Activated CD8-positive, alpha-beta T cell treated with anti-CD3 and anti-CD28 coated beads for 36 hours (primary cell): ENCODE results near the gene WDR59. TPM values are rescaled to one million over a fixed set of nuclear protein-coding genes. Genes with fewer than 3 reads are reported as not detected.

Experiments
- ATAC-seq: fragments of 200-7000 bp; cut with Tn5 transposase; one replicate; pipeline ENCODE4 v1.10.0; 2021; ENCODE audit warnings: mild to moderate bottlenecking, moderate library complexity
- CTCF ChIA-PET: fragments of 350-600 bp; sonication (Branson Sonifier 250); formaldehyde crosslinking; loops from one replicate; lab custom pipeline; 2021; ENCODE audit warnings: antibody characterized with exemption; lab: Charles Lee
- POLR2A ChIA-PET: fragments of 350-600 bp; sonication (Branson Sonifier 250); formaldehyde crosslinking; loops from one replicate; lab custom pipeline; 2021; ENCODE audit warnings: antibody characterized with exemption; lab: Charles Lee
- DNase-seq: peaks from one replicate; pipeline ENCODE4 v3.0.0-alpha.2; 2020
- H3K27ac Mint-ChIP-seq: one replicate; pipeline ENCODE4 v1.8.0; 2021; ENCODE audit warnings: mild to moderate bottlenecking, mixed read lengths
- H3K27me3 Mint-ChIP-seq: one replicate; pipeline ENCODE4 v1.8.0; 2021; ENCODE audit warnings: mixed read lengths
- H3K36me3 Mint-ChIP-seq: one replicate; pipeline ENCODE4 v1.8.0; 2021; ENCODE audit warnings: low read depth, mixed read lengths
- H3K4me1 Mint-ChIP-seq: one replicate; pipeline ENCODE4 v1.8.0; 2021; ENCODE audit warnings: low read depth, mixed read lengths
- H3K4me3 Mint-ChIP-seq: one replicate; pipeline ENCODE4 v1.8.0; 2021; ENCODE audit warnings: mild to moderate bottlenecking, moderate library complexity, mixed read lengths
- H3K9me3 Mint-ChIP-seq: one replicate; pipeline ENCODE4 v1.8.0; 2021; ENCODE audit warnings: mixed read lengths
- intact Hi-C: fragments of 100-400 bp; cut with micrococcal nuclease; formaldehyde crosslinking; loops from one replicate; pipeline ENCODE4 v1.10.0; 2022
- total RNA-seq, 2 experiments: library from RNA; stranded (reverse); gene quantifications; one replicate each; pipeline ENCODE4 v1.2.3, GENCODE V29; 2021
- TF ChIP-seq, protein P1 (sequence below): fragments of 200-600 bp; IDR thresholded peaks from one replicate; pipeline ENCODE4 v1.8.0; 2022; ENCODE audit warnings: antibody characterized with exemption, mild to moderate bottlenecking

The WDR59 gene
- total RNA-seq, 2 experiments from 2014 or later = 59.1 to 68.1 TPM

DNA sequence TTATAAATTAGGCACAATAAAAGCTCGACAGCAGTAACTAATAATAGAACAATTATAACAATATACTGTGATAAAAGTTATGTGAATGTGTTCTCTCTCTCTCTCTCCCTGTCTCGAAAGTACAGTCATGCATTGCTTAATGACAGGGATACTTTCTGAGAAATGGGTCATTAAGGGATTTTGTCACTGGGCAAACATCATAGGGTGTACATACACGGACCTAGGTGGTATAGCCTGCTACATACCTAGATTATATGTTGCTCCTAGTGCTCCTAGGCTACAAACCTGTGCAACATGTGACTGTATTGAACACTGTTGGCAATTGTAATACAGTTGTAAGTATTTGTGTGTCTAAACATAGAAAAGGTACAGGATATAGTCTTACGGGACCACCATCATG is 20.8 kb upstream of the WDR59 start:
- Mint-ChIP-seq H3K27ac (no peak overlapping the region), H3K4me3 (no peak overlapping the region), H3K27me3 (peaks cover 5% of the 10 kb centered on the region), H3K4me1 (peaks cover 16% of the 10 kb centered on the region), H3K36me3 (no peaks in the 10 kb centered on the region), H3K9me3 (no peaks in the 10 kb centered on the region)
- intact Hi-C loops = no loop called here
- TF ChIP-seq, protein P1, sequence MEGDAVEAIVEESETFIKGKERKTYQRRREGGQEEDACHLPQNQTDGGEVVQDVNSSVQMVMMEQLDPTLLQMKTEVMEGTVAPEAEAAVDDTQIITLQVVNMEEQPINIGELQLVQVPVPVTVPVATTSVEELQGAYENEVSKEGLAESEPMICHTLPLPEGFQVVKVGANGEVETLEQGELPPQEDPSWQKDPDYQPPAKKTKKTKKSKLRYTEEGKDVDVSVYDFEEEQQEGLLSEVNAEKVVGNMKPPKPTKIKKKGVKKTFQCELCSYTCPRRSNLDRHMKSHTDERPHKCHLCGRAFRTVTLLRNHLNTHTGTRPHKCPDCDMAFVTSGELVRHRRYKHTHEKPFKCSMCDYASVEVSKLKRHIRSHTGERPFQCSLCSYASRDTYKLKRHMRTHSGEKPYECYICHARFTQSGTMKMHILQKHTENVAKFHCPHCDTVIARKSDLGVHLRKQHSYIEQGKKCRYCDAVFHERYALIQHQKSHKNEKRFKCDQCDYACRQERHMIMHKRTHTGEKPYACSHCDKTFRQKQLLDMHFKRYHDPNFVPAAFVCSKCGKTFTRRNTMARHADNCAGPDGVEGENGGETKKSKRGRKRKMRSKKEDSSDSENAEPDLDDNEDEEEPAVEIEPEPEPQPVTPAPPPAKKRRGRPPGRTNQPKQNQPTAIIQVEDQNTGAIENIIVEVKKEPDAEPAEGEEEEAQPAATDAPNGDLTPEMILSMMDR = no peak
- ChIA-PET CTCF (interaction anchor here (0.7 to 5.3 kb wide), 2 partner anchors 106 to 503 kb away, joined by 3 to 26 read pairs; no protein-coding TSS in a partner anchor), POLR2A (no interaction called here)
- ATAC-seq (no peak), DNase-seq (no peak)

- intact Hi-C loops = no loop called here
- POLR2A ChIA-PET = no interaction called here
Observed at GRCh38 chr16:75004460-75004859, 19.5 kb upstream of the WDR59 start.

GRCh38 chr16:75003931-75004330 is 19.0 kb upstream of the WDR59 start:
- no peak overlapping the region for H3K27ac Mint-ChIP-seq
- ATAC-seq (no peak), DNase-seq (no peak)
- no peaks in the 10 kb centered on the region for H3K9me3 Mint-ChIP-seq
- no peaks in the 10 kb centered on the region for H3K36me3 Mint-ChIP-seq
- intact Hi-C loops = no loop called here
- H3K4me3 Mint-ChIP-seq = no peak overlapping the region
- peaks cover 18% of the 10 kb centered on the region for H3K4me1 Mint-ChIP-seq
- POLR2A ChIA-PET = no interaction called here
- TF ChIP-seq, protein P1 = no peak
- CTCF ChIA-PET = interaction anchor here (1.4 to 3.3 kb wide), 2 partner anchors 105 to 108 kb away, joined by 3 to 21 read pairs; no protein-coding TSS in a partner anchor
- H3K27me3 Mint-ChIP-seq = peaks cover 10% of the 10 kb centered on the region

More at GRCh38 chr16:75004460-75004859, 19.5 kb upstream of the WDR59 start:
- H3K4me3 Mint-ChIP-seq = no peak overlapping the region
- H3K36me3 Mint-ChIP-seq = no peaks in the 10 kb centered on the region
- peaks cover 23% of the 10 kb centered on the region for H3K4me1 Mint-ChIP-seq
- H3K27me3 Mint-ChIP-seq = peaks cover 10% of the 10 kb centered on the region
- ATAC-seq (no peak), DNase-seq (no peak)
- CTCF ChIA-PET = interaction anchor here (0.8 to 5.3 kb wide), 3 partner anchors 9 to 107 kb away, joined by 3 to 26 read pairs (median 4); no protein-coding TSS in a partner anchor
- no peaks in the 10 kb centered on the region for H3K9me3 Mint-ChIP-seq
- TF ChIP-seq, protein P1 = no peak
- H3K27ac Mint-ChIP-seq = no peak overlapping the region

GRCh38 chr16:75002474-75002873 is 17.6 kb upstream of the WDR59 start:
- no peak overlapping the region for H3K27ac Mint-ChIP-seq
- CTCF ChIA-PET = interaction anchor here (1.4 to 3.3 kb wide), 3 partner anchors 9 to 109 kb away, joined by 3 to 21 read pairs (median 6); no protein-coding TSS in a partner anchor
- H3K9me3 Mint-ChIP-seq = no peaks in the 10 kb centered on the region
- TF ChIP-seq, protein P1 = no peak
- DNase-seq (no peak), ATAC-seq (no peak)
- intact Hi-C loops = no loop called here
- H3K4me3 Mint-ChIP-seq = no peak overlapping the region
- POLR2A ChIA-PET = no interaction called here
- peaks cover 18% of the 10 kb centered on the region for H3K4me1 Mint-ChIP-seq
- no peaks in the 10 kb centered on the region for H3K36me3 Mint-ChIP-seq
- peaks cover 10% of the 10 kb centered on the region for H3K27me3 Mint-ChIP-seq

GRCh38 chr16:75000481-75001081 is 15.7 kb upstream of the WDR59 start:
- POLR2A ChIA-PET = interaction anchor here (0.8 kb wide), 1 partner anchor 12 kb away, joined by 3 read pairs; no protein-coding TSS in a partner anchor
- peak overlapping the region; percentile 13 for H3K27ac Mint-ChIP-seq
- no peak for DNase-seq

More at GRCh38 chr16:75000481-75001081, 15.7 kb upstream of the WDR59 start:
- intact Hi-C loops = no loop called here
- ATAC-seq = no peak
- Mint-ChIP-seq H3K4me1 (peaks cover 18% of the 10 kb centered on the region), H3K4me3 (peak overlapping the region; percentile 77), H3K9me3 (no peaks in the 10 kb centered on the region), H3K27me3 (peaks cover 10% of the 10 kb centered on the region), H3K36me3 (no peaks in the 10 kb centered on the region)
- CTCF ChIA-PET = interaction anchor here (3.3 to 9.6 kb wide), 2 partner anchors 110 to 111 kb away, joined by 21 to 158 read pairs; no protein-coding TSS in a partner anchor
- TF ChIP-seq, protein P1 = no peak
